Mesangial cell (primary cell): Measurements from ENCODE around the gene FLAD1. TPM values are rescaled to one million over a fixed set of nuclear protein-coding genes. Genes with fewer than 3 reads are reported as not detected.

Experiments used
- total RNA-seq: library from RNA; depleted of rRNA; stranded (reverse); fragments of >200 nt; gene quantifications from 2 replicates; pipeline ENCODE4 v1.2.3, GENCODE V29; 2015

Gene FLAD1
- 39.6 and 50.0 TPM in 2 replicates for total RNA-seq

GRCh38 chr1:154982897-154983648 lies at the start of gene FLAD1:
Gene FLAD1 (plus strand): TSS chr1:154983344. CDS start chr1:154983695, 351 bp downstream.

DNA sequence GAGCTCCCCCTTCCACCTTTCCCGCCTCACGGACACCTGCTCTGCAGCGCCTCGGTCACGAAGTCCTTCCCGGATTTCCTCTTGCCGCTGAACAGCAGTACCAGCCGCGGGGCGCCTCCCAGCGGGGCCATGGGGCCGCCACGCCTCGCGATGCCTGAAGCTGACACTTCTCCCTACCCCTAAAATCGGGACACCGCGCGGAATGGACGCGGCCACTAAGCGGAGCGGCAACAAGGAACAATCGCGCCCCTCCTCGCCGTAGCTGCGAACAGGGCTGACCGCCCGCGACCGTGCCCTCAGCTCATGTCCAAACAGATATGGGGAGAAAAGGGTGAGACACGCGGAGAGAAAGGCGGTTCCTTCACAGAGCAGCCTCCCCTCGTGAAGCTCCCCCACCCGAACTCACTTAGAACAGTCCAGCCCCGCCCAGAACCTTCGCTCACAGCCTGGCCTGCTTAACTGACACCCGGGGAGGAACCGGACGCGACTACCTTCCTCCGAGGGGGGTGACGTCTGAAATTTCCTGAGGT lies 46.5 kb upstream of the FLAD1 start, which contains the start of gene PMVK:
Gene PMVK (minus strand): TSS at position 165 of the 530 bp plus-strand sequence. CDS start 34 bp downstream, at position 131.

GRCh38 chr1:154955718-154956543 lies 27.2 kb upstream of the FLAD1 start, which contains the start of gene PBXIP1:
Gene PBXIP1 (minus strand): TSS chr1:154956099. CDS start chr1:154953721, 2,378 bp downstream.

DNA sequence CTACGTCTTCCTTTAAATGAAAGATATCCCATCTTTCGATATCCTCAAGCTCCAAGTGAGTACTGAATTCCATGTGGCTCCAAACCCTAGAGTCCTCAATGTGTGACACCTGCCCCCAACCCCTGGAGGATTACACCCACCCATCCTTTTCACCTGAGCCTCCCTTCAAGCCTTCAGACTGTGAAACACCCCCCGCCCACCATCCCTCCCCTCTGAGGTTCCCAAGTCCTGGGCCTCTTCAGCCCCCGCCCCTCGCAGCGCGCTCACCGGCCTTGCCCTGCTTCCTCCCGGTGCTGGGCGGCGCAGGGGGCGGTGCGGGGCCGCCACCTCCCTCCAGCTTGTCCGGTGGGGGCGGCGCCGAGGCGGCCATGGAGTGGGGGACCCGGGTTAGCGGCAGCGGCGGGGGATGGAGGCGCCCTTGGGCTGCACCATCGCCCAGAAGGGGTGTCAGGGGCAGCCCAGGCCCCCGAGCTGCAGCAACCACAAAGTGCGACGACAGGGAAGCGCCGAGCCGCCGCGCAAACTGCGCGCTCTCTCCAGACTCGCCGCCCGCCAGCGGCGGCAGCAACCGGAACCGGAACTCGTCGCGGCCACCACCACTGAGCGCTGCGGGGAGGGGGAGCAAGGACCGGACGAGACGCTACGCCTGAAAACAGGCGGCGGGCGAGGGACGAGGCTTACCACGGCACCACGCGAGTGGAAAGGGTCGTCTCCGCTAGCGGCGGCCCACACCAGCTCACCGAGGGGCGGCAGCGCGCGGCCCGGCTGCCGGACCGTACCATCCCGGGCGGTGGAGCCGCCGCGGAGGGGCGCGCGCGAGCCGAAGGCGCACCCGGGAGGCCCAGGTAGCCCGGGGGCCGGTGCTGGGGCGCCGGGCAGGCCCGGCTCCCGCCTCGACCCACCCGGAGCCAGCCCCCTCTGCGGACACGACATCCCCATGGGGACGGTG lies 21.7 kb upstream of the FLAD1 start, which contains the start of gene PYGO2:
Gene PYGO2 (minus strand): TSS at position 576 of the 949 bp plus-strand sequence. CDS start 206 bp downstream, at position 370.

GRCh38 chr1:154970631-154971340 lies 12.4 kb upstream of the FLAD1 start, which contains the start of gene SHC1:
Gene SHC1 (minus strand): TSS chr1:154970747. CDS start chr1:154970526, 221 bp downstream.

DNA sequence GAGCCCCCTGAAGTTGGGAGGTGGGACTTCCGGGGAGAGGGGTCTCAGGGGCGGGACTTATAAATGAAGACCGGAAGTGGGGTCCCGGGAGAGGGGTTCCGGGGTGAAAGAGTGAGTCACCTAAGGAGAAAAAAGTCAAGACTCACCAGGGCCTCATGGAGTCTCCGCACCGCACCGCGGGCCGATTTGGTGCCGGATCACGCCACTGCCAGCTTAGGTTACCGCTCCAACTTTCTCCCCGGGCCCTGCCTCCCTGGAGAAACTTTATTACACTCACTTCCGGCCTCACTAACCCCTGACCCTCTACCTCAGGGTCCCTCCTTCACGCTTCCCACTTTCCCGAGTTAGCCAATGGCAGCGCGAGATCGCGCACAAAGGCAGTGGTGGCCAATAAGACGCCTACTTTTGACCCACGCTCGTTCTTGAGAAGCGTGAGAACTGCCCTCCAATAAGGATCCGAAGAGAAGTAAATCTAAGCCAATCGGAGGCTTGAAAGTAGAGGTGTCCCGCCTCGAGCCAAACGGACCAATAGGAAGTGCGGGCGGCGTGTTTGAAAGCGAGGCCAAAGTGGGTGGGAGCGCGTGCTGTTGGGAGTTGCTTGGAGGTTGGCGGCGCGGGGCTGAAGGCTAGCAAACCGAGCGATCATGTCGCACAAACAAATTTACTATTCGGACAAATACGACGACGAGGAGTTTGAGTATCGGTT lies 8.9 kb upstream of the FLAD1 start, which contains the start of gene CKS1B:
Gene CKS1B (plus strand): TSS at position 580 of the 706 bp plus-strand sequence. CDS start 65 bp downstream, at position 645.

GRCh38 chr1:154993572-154994268 lies 10.6 kb downstream of the FLAD1 start, which contains the start of gene LENEP:
Gene LENEP (plus strand): TSS chr1:154993586. CDS start chr1:154993608, 22 bp downstream.

GRCh38 chr1:155002464-155003226 lies 19.5 kb downstream of the FLAD1 start, which contains the start of gene ZBTB7B:
Gene ZBTB7B (plus strand): TSS chr1:155002802. CDS start chr1:155014661, 11,859 bp downstream.

DNA sequence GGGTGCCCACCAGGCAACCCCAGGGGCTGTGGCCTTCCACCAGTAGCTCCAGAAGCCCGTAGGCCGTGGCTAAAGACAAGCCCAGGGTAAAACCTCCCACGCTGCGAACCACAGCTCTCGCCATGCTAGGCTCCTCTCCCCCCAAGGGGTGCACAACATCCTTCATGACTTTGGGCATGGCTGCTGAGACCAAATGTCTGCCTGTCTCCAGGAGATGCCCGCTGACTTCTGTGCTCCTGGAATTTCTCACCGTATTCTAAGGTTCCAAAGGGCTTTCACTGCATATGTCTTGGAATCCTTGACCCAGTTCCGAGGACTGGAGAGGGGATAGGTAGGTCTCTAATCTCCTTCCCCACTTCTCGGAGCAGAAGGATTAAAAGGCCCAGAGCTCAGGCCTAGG lies 50.4 kb downstream of the FLAD1 start, which contains the start of the genes DCST1 and DCST2:
Gene DCST1 (plus strand): TSS at position 301 of the 400 bp plus-strand sequence. CDS start 213 bp downstream, outside the sequence.
Gene DCST2 (minus strand): TSS at position 258 of the 400 bp plus-strand sequence. CDS start 80 bp downstream, at position 178.

Other genes with a start within 250 kb of the FLAD1 start
- gene KCNN3, start 113.1 kb upstream of the FLAD1 start, total RNA-seq: under 0.01 TPM in 2 replicates
- 10.8 and 13.6 TPM in 2 replicates for gene PMVK, start 46.6 kb upstream of the FLAD1 start, total RNA-seq
- 19.6 and 134 TPM in 2 replicates for gene PBXIP1, start 27.2 kb upstream of the FLAD1 start, total RNA-seq
- 21.0 and 27.5 TPM in 2 replicates for gene PYGO2, start 21.6 kb upstream of the FLAD1 start, total RNA-seq
- gene SHC1, start 12.6 kb upstream of the FLAD1 start, total RNA-seq: 197 and 225 TPM in 2 replicates
- gene CKS1B, start 8.7 kb upstream of the FLAD1 start, total RNA-seq: 35.0 and 288 TPM in 2 replicates
- 0.89 TPM in 1 of 2 replicates, not detected in the other for gene LENEP, start 10.2 kb downstream of the FLAD1 start, total RNA-seq
- 19.1 and 23.5 TPM in 2 replicates for gene ZBTB7B, start 19.5 kb downstream of the FLAD1 start, total RNA-seq
- gene DCST2, start 50.4 kb downstream of the FLAD1 start, total RNA-seq: 0.13 TPM in 1 of 2 replicates, not detected in the other
- gene DCST1, start 50.5 kb downstream of the FLAD1 start, total RNA-seq: not detected in 2 replicates
- 116 and 227 TPM in 2 replicates for gene ADAM15, start 68.0 kb downstream of the FLAD1 start, total RNA-seq
- 13.5 and 17.6 TPM in 2 replicates for gene EFNA4, start 80.4 kb downstream of the FLAD1 start, total RNA-seq
- gene EFNA3, start 95.5 kb downstream of the FLAD1 start, total RNA-seq: 0.98 and 4.3 TPM in 2 replicates
- gene EFNA1, start 144.5 kb downstream of the FLAD1 start, total RNA-seq: 10.6 and 41.1 TPM in 2 replicates
- gene SLC50A1, start 152.5 kb downstream of the FLAD1 start, total RNA-seq: 42.0 and 45.3 TPM in 2 replicates
- gene DPM3, start 157.2 kb downstream of the FLAD1 start, total RNA-seq: 65.3 and 79.0 TPM in 2 replicates
- gene KRTCAP2, start 190.0 kb downstream of the FLAD1 start, total RNA-seq: 239 and 262 TPM in 2 replicates
- gene TRIM46, start 190.5 kb downstream of the FLAD1 start, total RNA-seq: 6.0 and 11.2 TPM in 2 replicates
- gene THBS3, start 224.6 kb downstream of the FLAD1 start, total RNA-seq: 10.3 and 67.4 TPM in 2 replicates
- 113 and 146 TPM in 2 replicates for gene MTX1, start 225.4 kb downstream of the FLAD1 start, total RNA-seq